Eye (tissue), 1 donor: ENCODE results near the gene ADORA1.

ENCODE experiments used
- DNase-seq: peaks from one replicate; pipeline ENCODE4 v3.0.0-alpha.2; 2015

The ADORA1 gene

GRCh38 chr1:203176273-203177035, 48.9 kb downstream of the ADORA1 start:
- no peak for DNase-seq

GRCh38 chr1:203177036-203177405, 49.5 kb downstream of the ADORA1 start:
- no peak for DNase-seq

- DNase-seq, result no peak
These were observed 50.0 kb downstream of the ADORA1 start for GRCh38 chr1:203177470-203178039.

- peak; percentile 43 for DNase-seq
These were observed 50.6 kb downstream of the ADORA1 start for GRCh38 chr1:203178083-203178482.

GRCh38 chr1:203178821-203179666, 51.5 kb downstream of the ADORA1 start:
- no peak for DNase-seq

GRCh38 chr1:203179667-203180005, 52.1 kb downstream of the ADORA1 start:
- no peak for DNase-seq

- DNase-seq, result no peak
These were observed 53.2 kb downstream of the ADORA1 start for GRCh38 chr1:203180611-203181330.

- no peak for DNase-seq
These were observed 54.3 kb downstream of the ADORA1 start for GRCh38 chr1:203181586-203182386.

- DNase-seq, result no peak
These were observed 54.9 kb downstream of the ADORA1 start for GRCh38 chr1:203182387-203182953.

GRCh38 chr1:203183828-203184227, 56.3 kb downstream of the ADORA1 start:
- DNase-seq, result no peak

GRCh38 chr1:203184467-203184866, 56.9 kb downstream of the ADORA1 start:
- no peak for DNase-seq

- no peak for DNase-seq
These were observed 57.5 kb downstream of the ADORA1 start for GRCh38 chr1:203185061-203185461.

- DNase-seq, result no peak
These were observed 58.1 kb downstream of the ADORA1 start for GRCh38 chr1:203185585-203185984.

- DNase-seq, result no peak
These were observed 58.5 kb downstream of the ADORA1 start for GRCh38 chr1:203186091-203186445.

GRCh38 chr1:203186446-203187303, 59.1 kb downstream of the ADORA1 start, which contains the start of gene CHI3L1:
CHI3L1 (minus strand) TSS chr1:203186704; CDS start chr1:203186623, 81 bp downstream.
- no peak for DNase-seq

GRCh38 chr1:203187304-203187685, 59.8 kb downstream of the ADORA1 start:
- DNase-seq, result no peak

- DNase-seq, result no peak
These were observed 60.3 kb downstream of the ADORA1 start for GRCh38 chr1:203187689-203188264.

- no peak for DNase-seq
These were observed 61.2 kb downstream of the ADORA1 start for GRCh38 chr1:203188686-203189232.

GRCh38 chr1:203189951-203190352, 62.4 kb downstream of the ADORA1 start:
- DNase-seq, result no peak

- DNase-seq, result no peak
These were observed 63.4 kb downstream of the ADORA1 start for GRCh38 chr1:203190949-203191348.
